ENCODE data around the gene IRF8.
A peak's percentile ranks its signal among the peaks of the same experiment; 100 is the strongest.
"Not testable (repeated sequence)": the region's sequence is repeated elsewhere in the genome, so short reads cannot be mapped to it uniquely, and the experiment has no call there.

The IRF8 gene, protein sequence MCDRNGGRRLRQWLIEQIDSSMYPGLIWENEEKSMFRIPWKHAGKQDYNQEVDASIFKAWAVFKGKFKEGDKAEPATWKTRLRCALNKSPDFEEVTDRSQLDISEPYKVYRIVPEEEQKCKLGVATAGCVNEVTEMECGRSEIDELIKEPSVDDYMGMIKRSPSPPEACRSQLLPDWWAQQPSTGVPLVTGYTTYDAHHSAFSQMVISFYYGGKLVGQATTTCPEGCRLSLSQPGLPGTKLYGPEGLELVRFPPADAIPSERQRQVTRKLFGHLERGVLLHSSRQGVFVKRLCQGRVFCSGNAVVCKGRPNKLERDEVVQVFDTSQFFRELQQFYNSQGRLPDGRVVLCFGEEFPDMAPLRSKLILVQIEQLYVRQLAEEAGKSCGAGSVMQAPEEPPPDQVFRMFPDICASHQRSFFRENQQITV
- total RNA-seq, result 0.94 to 19.6 reads per million in 2 donors

DNA sequence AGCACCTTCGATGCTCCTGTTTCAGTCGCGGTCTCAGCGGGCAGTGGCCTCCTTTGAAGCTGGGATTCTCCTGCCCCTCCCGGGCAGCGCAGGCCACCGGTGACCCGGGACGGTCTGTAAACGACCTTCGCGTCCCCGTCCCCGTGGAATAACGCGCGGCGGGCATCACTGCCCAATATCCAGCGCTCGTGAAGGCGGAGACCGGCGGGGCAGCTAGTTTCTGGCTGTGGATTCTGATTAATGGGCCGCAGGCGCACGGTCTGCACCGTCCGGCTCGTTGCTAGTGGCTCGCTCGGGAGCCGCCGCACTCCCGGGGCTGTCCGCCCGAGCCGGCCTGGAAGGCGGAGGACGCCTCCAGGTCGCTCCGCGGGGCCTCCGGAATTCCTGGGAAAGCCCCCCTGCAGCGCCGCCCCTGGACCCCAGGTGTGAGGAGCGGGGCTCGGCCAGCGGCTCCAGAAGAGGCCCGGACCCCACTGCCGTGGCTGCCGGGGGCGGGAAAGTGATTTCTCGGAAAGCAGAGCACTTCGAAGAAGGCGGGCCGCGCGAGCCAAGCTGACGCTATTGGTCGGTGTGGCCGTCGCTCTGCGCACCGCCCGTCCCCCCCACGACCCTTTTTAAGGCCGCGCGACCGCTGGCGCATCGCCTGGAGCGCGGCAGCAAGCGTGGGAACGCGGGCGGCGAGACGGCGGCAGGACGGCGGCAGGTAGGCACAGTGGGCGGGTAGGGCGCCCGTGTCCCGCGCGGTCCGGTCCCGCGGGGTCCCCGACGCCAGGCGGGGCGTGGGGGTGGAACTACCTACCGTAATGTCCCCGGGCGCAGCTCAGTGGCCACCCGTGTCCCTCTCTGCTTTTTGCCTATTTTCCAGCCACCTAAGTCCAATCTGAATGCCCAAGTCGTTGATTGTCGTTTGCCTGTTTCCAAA, at the start of gene IRF8:
Gene IRF8, plus strand, starts transcription at position 642 of the 922 bp plus-strand sequence. CDS start 3,854 bp downstream, outside the sequence.
- peak in 4 of 5 experiments; percentile 6 to 59 (median 28) for DNase-seq

DNA sequence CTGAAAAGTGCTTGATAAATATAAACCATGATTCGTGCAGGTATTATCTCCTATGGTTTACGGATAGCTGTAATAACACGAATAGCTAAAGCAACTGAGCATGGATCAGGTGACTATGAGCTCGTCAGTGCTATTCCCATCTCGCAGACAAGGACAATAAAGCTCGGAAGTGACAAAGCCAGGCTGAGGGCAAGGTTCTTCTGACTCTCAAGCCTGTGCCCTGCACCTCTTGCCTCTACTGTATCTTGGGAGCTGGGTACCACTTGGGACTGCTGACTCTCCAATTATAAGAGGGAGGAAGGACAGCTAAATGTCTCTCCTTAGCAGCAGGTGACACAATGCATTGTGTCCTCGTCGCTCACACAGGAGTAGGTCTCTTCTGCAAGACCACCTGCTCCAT, 49.6 kb upstream of the IRF8 start:
- DNase-seq, result no peak

DNA sequence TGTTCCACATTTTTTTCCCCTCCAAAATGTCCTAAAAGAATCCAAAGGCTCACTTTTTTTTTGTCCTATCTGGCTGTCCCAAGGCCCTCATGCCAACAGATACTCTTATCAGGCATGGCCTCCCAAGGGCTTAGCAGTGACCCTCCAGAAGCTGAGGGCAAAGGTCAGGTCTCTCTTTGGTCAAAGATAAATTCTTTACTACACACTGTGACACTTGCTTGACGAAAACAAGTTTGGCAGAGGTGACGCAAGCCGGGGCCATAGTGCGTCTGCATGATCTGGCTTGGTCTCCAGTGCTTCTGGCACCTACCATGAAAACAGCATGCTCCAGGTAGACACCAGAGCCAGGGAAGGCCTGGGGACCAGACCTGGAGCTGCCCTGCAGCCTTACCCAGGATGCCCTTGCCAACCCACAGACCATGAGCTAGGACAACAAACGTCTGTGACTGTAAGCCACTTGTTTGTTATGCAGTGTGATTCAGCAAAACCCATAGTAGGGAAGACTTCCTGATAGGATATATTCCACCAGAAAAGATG, 48.5 kb upstream of the IRF8 start:
- no peak for DNase-seq

DNA sequence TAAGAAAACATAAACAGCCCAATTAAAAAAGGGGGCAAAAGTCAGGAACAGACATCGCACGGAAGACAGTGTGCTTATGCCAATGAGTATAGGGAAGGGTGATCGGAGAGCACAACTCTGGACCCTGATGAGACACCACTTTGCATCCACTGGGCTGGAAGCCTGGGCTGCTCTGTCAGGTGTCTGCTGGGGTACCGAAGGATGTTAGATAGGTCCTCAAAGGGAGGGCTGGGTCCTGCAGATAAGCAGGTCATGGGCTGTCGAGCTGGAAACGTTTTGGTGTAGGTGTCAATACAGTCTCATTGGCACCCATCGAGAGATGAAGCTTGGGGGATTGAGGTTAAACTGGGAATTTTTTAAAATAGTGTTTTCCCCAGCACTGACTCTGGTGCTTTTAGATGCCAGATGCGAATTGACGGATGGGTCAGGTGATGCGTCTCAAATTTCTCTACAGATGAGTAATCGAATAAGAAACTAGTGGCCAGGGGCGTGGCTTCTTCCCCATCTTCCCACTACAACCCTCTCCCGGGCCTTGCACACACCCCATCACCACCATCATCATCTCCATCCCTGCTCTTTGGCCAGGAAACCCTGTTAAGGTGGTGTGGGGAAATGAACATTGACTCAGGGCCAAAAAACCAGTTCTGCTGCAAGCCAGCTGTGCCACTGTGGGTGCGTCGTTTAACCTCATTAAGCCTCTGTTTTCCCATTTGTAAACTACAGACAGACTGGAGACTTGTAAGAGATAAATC, 47.8 kb upstream of the IRF8 start:
- no peak for DNase-seq

DNA sequence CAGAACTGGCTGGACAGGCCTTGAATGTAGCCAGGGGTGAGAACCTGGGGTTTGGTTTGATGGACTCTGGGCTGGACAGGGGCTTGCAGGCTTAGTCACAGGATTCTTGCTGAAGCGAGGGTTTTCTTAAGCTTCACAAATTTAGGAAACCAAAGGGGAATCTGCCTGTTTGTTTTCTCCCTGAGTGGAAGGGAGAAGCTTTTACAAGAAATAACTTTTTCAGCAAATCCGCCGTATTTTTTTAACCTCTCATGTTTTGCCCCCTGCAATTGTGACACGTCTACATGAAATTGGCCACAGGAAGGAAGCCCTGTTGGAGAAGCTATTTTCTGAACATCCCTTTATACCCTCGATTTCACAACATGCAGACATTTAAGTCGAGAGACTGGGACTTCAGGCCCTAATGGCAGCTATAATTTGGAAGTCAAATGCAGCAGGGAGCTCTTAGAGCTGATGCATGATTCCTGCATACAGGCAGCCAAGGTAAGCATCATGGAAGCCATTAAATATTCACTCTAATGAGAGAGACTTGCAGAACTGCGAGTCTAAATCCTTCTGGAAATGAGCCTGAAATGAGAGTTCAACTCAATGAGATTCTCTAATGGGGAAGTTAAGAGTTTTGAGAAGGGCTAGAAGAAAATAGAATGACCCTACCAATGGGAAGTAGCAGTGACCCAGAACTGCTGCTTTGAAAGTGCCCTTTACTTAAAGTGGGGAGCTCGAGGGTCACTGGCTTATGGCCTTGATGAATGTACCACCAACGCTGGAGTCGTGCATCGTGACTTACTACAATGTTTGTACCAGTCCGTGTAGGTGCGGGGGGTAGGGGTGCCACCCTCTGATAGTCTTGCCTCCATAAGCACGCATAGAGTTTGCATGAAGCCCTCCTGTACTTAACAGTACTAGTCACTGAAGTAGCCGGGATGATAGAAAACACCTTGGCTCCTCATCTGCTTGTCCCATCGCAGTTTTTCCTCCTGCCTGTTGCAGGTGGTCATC, 45.1 kb upstream of the IRF8 start:
- DNase-seq, result no peak

DNA sequence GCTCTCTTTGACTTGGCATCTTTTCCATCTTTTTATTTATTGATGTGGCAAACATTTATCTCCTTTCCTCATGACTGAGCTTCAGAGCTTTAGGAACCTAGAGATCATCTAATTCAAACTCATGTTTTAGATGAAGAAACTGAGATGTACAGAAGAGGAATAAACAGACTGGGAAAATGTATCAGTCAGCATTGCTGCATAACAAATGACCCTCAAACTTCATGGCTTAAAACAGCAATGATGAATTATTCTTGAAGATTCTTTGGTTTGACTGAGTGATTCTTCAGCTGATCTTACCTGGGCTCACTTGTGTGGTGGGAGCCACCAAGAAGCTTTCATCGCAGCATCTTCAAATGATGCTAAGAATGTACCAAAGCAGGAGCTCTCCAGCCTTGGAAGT, 44.0 kb upstream of the IRF8 start:
- DNase-seq, result no peak

DNA sequence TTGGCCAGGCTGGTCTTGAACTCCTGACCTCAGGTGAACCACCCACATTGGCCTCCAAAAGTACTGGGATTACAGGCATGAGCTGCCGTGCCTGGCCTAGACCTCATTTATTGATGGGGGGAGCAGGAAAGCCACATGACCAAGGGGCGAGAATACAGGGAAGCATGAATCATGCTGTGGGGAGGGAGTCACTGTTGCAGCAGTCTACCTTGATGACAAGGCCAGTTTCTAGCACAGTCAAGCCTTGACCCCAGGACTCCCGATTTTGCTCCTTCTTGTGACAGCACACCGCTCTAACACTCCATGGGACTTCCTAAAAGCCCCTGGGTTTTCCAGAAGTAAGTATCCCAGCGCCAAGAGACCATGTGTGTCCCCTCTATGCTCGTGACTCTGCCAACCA, 42.9 kb upstream of the IRF8 start:
- DNase-seq, result no peak

DNA sequence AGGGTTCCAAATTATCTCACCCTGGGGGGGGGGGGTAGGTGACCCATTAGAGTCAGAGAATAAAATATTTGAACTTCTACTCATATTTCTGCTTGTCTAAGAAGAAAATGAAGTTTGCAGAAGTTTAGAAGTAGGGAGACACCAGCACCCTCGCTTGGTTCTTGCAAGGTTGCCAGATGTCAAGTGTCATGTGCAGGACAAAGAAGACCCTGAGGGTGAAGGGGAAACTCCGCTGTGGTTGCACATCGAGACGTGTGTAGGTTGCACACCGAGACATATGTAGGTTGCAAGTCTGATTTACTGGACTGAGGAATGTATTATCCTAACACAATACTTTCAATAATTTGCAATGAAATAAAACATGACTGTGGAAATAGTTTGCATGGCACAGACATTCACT, 42.4 kb upstream of the IRF8 start:
- DNase-seq, result no peak

DNA sequence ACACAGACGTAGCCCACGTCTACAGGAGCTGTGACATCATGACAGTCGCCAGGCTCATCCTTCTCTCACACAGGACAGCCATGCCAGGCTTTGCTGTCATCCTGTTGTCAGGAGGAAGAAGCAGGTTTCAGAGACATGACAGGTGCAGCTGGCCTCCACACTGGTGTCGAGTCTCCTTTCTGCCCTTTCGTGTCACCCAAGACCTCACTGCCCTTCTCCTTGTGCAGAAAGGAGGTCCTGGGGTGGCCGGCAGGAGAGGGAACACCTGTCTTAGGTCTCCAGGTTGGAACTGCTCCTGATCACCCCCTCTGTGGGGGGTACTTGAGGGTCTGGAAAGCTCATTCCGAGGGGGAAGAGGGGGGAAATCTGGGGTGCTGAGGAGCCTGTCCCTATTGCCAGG, 41.6 kb upstream of the IRF8 start:
- no peak for DNase-seq

DNA sequence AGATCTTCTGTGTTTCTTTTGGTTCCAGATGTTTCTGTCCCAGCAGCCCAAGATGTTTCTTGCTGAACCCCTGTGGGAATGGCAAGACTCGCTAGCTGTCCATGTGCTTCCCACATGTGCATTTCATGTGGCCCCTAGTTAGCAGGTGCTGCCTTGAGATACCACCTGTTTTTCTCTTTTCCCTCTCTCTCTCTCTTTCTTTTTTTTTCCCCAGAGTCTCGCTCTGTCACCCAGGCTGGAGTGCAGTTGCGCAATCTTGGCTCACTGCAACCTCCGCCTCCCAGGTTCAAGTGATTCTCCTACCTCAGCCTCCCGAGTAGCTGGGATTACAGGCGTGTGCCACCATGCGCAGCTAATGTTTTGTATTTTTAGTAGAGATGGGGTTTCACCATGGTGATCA, 40.4 kb upstream of the IRF8 start:
- DNase-seq, result not testable (repeated sequence)

DNA sequence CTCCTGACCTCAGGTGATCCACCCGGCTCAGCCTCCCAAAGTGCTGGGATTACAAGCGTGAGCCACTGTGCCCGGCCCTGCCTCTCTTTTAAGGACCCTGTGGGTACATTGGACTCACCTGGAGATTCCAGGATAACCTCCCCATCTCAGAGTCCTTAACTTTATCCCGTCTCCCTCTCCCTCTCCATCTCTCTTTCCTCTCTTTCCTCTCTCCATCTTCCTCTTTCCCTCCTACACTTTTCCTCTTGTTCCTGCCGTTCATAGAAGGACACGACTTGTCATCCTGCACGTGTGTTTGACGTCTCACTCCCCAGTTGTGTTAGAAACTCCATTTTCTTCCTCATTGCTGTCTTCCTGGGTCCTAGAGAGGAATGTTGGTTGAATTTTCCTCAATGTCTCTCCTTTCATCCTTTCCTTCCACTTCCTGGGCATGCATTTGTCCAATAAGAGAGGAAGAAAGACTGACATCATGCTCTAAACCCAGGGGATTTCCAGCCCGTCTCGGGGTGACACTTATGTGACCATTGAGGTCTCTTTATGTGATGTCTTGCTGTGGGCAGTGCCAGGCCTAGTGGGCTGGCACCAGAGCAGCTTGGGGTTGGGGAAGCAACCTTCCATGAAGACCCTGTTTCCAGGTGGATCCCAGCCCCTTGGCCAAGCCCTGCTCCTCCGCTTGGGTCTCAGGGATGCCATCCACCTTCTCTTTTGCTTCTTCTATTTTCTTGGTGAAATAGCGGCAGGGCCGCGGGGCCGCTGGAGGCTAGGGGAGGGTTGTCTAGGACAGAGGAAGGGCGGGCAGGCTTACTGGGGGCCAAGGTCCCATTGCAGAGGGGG, 39.8 kb upstream of the IRF8 start:
- no peak for DNase-seq

DNA sequence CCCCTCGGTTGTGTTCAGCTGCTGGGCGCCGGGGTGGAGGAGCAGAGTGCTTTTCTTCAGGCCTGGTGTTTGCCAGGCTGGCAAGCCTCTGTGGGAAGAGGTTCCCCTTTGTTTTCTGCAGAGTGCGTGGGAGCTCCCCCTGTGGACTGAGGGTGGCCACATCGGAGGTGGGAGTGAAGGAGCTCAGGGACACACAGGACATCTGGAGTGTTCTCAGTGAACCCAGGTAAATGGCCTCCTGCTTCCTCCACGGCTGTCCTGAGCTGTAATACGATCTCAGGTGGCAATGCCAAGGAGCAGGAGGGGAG, 39.2 kb upstream of the IRF8 start:
- no peak for DNase-seq

DNA sequence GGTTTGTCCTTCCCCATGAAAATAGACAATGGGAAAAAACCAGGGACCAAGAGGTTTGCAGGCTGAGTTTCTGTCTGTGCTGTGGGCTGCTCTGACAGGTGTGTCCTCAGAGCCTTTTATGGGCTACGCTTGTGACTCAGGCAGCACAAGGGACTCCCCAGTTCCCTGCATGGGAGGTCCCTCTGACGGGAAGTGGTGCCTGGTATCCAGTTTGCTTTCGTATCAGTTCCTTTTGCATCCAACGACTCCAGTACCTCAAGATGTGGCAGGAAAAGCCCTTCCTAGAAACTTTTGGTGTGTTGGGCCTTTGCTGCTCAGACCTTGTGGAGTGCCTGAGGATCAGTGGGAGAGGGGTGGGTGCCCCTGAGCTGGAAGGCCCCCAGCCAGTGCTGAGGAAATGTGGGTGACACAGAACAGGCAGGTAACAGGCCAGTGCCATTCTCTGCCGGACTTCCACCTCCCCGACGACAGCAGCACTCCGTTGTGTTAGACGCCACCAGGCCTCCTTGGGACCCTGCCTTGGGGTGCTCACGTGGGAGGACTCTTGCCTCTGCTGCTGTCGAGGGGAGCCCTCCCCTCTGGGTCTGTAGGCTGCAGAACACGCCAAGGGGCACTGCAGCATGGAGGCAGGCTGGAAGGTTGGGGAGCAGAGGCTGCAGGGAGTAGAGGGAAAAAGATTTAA, 38.4 kb upstream of the IRF8 start:
- no peak for DNase-seq

DNA sequence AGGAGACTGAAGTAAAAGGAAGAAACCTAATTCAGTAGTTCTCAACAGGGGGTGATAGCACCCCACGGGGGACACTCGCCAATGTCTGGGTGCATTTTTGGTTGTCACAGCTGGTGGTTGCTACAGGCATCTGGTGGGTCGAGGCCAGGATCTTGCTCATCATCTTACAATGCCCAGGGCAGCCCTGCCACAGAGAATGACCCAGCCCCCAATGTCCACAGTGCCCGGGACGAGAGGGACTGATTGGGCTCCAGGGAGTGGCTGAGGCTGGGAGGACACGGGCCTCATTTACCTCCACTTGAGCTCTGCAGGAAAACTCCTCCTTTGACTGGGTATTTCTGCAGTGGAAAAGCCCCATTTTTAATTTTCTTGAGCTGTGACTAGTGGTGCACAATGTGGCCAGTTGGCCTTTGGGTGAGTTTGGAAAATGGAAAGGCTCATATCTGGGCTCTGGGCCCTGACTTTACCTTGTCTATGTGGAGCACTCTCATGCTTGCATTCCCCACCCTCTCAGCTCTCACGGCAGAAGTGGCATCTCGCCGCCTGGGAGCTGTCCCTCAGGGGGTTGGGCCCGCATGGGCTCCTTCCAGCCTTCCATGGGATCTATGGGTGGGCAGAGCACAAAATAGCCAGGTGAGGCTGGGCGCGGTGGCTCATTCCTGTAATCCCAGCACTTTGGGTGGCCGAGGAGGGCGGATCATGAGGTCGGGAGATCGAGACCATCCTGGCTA, 37.7 kb upstream of the IRF8 start:
- DNase-seq, result no peak

DNA sequence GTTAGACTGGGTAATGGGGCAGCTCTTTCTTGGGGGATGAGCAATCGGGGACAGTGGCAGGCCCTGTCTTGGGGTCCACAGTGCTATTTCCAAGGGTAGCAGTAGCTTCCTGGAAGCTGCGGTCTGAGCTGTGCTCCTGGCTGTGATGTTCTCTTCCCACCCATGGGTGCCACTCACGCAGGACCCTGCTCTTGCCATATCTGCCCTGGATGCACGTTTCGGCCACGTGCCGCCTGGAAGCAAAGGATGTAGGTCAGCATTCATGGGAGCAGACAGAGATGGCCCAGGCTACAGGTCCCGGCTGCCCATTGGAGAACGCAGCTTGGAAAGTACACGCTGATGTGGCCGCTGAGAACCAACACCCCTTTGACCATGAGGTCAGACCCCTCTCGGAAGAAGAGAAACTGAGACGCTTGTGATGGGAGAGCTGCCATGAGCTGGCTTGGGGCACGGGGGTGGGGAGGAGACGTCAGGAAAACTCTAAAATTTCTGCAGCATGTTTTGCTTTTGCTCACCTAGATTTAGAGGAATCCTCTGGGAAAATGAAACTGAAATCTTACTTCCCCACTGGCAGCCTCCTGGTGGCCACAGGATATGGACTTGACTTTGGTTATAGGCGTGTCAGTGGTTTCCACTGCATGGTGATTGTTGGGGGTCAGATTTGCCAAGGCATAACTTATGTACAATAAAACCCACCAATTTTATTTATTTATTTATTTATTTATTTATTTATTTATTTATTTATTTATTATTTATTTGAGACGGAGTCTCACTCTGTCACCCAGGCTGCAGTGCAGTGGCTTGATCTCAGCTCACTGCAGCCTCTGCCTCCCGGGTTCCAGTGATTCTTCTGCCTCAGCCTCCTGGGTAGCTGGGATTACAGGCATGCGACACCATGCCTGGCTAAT, 36.2 kb upstream of the IRF8 start:
- DNase-seq, result no peak

DNA sequence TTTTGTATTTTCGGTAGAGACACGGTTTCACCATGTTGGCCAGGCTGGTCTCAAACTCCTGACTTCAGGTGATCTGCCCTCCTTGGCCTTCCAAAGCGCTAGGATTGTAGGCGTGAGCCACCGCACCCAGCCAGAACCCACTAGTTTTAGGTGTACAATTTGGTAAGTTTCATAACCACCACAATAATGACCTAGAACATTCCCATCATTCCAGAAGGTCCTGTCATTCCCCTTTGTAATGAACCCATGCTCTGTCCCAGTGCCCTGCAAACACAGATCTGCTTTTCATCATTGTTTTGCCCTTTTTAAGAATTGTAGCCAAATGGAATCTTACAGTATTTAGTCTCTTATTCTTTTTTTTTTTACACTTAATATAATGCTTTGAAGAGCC, 35.6 kb upstream of the IRF8 start:
- DNase-seq, result no peak

DNA sequence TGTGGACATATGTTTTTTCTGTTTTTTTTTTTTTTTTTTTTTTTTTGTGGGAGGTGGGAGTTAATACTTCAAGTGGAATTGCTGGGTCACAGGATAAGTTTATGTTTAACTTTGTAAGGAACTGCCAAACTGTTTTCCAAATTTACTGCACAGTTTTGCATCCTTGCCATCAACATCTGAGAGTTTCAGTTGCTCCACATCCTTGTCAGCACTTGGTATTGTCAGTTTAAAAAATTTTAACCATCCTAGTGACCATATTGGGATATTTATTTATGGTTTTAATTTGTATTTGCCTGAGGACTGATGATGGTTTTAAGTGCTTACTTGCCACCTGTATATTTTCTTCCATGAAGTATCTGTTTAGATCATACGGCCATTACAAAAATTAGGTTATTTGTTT, 34.0 kb upstream of the IRF8 start:
- DNase-seq, result no peak

DNA sequence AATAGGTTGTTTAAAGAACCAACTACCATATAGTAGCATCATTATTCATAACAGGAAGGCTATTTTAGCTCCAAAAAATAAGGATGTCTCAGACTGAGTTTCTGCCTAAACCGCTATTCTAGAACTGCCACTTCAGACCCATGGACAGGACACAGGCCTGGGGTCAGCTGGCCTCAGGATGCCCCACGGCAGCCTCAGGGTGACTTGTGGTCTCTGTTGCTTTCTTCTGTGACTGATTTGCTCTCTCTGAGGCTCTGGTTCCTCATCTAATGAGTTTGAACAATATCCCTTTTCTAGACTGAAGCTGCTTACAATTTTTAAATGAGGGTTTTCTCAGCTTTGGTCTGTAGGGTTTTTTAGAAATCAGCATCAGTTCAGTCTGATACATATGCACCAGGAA, 31.8 kb upstream of the IRF8 start:
- no peak for DNase-seq

All from T-helper 2 cell (primary cell).